Caki2 (cell line): ENCODE measurements around the gene GBA2. TPM values are rescaled to one million over a fixed set of nuclear protein-coding genes. Genes with fewer than 3 reads are reported as not detected.

Source experiments
- DNase-seq: peaks from one replicate; pipeline ENCODE4 v3.0.0-alpha.2; 2015; ENCODE audit warnings: low read depth
- in situ Hi-C: cut with HindIII; loops from 2 replicates; pipeline ENCODE4 v1.10.0; 2016; ENCODE audit warnings: low sequenced_read_pairs, low pct_unique_long_range_greater_than_20kb, mixed read lengths
- total RNA-seq: library from RNA; depleted of rRNA; stranded (reverse); fragments of >200 nt; shearing (Covaris generic); gene quantifications from 2 replicates; pipeline ENCODE4 v1.2.3, GENCODE V29; 2014; ENCODE audit warnings: low replicate concordance

Gene GBA2
- total RNA-seq, 1 experiment from 2014 or later: 24.7 TPM

DNA sequence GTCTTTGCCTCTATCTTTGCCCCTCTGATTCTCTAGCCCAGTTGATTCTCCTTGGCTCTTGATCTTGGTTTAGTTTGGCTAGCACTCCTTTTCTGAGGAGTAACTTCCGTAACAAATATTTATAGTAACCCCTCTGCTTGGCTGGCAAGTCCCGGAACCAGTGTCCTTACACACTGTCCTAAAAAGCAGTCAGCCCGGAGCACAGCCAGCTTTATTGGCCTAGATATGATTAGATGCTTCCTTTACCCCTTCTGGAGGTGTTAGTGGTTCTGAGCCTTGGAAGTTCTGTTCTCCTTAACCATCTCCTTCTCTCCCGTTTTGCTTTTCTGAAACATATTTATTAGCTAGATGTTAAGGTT is 22.0 kb upstream of the GBA2 start:
- in situ Hi-C loops: no loop called here
- no peak for DNase-seq

DNA sequence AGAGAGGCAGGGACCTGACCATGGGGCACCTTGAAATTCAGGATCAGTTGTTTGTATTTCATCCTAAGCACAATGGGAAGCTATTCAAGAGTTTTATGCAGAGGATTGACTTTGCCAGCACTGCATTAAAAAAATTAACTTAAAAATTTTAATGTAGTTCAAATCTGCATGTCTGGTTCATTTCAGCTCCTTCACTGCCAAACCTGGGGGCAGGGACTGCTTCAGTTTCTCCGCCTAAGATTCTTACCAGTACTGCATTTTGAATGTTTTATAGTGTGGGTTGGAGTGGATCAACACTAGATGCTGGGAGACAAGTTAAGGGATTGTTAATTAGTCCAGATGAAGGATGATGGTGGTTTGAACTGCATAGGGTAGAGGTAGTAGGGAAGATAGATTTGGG is 20.7 kb upstream of the GBA2 start:
- no peak for DNase-seq
- in situ Hi-C loops: no loop called here

DNA sequence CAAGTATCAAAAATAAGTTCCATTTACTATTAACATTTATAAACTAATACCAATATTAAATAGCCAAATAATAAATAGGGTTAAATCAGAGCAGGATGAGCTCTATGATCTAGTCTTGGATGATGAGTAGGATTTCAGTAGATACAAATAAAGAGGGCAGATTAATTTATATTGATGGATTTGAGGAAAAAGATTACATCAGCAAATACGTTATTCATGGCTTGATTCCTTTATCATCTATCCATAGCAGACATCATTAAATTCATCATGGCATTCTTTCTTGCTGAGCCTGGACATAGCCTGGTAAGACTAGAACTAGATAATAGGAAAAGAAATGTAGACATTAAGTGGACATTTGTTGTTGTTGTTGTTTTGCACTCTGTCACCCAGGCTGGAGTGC is 18.4 kb upstream of the GBA2 start:
- in situ Hi-C loops: no loop called here
- DNase-seq: no peak

DNA sequence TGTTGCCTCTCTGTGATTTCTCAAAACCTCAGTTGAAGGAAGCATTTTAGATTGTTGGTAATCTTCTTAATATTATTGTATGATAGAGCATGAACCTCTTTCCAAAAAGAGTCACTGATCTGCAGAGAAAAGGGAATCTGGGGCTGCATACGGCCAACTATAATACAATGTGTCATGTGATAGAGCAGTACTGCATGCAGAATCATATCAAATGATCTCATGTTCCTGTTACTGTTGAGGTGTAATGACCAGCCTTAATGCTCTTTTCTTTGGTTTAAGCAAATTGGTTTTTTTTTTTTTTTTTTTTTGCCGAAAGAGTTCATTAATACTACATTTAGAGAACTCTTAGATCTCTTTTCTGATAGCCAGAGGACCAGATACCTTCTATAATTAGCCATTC is 18.0 kb upstream of the GBA2 start:
- DNase-seq: no peak
- in situ Hi-C loops: no loop called here

DNA sequence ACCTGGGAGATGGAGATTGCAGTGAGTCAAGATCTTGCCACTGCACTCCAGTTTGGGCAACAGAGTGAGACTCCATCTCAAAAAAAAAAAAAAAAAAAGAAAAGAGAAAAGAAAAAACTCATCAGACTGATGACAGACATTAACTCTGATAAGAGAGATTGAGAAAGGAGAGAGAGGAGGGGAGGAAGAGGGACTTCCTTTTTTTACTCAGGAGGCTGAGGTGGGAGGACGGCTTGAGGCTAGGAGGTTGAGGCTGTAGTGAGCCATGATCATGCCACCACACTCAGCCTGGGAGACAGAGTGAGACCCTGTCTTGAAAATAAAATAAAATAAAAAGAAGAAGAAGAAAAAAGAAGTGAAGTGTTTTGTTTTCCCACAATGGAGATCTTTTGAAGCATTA is 14.8 kb upstream of the GBA2 start:
- no peak for DNase-seq
- in situ Hi-C loops: no loop called here

DNA sequence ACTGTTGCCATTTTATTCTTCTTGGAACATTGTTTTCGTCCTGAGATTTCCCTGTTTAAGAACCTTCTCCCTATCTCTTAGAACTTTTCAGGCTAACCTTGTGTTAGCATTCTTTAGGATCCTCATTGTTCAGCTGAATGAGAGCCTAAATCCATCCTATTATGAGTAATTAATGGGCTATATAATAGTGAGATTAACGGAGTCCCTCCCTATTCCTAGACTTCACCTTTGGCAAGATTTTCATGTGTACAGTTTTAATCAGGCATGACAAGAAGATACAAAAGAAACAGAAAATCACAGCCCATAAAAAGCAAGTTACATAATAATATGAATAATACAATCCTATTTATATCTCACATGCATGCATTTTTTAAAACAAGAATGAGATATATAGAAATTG is 14.2 kb upstream of the GBA2 start:
- in situ Hi-C loops: no loop called here
- DNase-seq: no peak

DNA sequence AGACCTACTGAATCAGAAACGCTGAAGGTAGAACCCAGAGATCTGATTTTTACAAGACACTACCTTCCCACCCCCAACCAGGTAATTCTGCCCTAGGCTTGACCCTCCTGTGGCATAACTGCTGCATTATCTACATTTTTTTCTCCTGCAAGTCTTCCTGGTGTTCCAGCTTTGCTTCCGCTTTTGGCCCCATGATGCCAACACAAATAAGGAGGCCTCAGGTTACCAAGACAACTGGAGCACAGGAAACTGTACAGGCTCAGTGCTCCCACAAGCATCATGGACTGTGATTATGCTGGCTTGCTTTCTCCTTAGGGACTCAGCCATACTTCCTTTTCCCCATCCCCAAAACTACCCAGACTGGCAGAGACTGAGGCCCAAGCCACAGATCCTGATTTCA is 11.6 kb upstream of the GBA2 start:
- peak; percentile 71 for DNase-seq
- in situ Hi-C loops: no loop called here

DNA sequence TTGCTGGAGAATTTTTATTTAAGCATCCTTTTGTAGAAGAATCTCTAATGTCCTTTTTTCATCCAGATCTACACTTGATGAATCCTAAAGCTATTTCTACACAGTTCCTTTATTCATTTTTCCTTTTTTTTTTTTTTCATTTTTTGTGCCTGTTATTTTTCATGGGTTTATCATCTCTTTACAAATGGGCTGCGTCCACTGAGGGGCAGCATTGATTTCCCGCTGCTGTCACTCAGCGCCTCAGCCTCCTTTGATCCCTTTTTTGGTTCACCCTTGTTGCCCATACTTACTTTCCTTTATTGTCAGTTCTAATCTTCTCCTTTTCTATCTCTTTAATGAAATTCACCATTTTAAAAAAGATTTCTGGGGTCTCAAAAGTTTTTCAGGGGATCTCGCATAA is 10.8 kb upstream of the GBA2 start:
- no peak for DNase-seq
- in situ Hi-C loops: no loop called here

DNA sequence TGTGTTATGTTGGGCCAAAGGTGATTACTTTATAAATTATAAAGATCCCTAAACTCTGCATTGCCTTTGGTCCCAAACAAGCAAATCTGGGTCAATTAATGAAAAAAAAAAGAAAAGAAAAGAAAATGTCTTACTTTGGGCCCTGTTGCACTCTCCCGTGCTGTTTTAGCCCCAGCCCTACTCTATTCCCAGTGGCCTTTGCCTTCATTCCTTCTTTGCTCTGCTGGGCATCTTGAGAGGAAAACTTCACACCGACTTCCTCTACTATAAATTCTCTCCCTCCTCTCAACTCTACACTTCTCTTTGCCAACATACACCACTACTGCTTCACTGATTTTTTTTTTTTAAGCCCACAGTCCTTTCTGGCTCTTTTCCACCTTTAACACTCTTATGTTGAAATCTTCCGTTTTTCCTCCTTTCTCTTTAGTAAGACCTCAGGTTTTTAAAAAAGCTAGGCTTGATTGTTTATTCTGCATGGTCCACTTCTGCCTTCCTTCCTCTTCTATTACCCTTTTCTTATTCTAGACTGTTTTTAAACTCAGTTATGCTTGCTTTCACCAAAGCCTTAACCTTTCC is 9.5 kb upstream of the GBA2 start:
- in situ Hi-C loops: no loop called here
- no peak for DNase-seq

DNA sequence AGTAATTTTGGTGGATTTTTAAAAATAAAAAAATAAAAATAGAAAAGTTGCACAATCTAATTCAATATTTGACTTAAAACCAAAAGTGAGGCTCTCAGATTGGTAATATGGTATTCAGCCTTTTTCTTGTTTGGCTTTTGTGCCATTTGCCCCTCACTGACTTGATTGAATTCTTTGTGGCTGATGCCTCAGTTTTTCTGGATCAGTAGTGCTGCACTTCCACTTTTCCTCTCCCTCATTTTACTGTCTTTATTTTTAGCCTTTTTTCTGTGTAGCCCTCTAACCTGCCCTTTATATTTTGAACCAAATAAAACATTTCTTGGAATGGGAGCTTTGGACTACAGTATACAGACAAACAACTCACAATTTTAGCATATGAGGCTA is 8.9 kb upstream of the GBA2 start:
- in situ Hi-C loops: no loop called here
- DNase-seq: no peak

DNA sequence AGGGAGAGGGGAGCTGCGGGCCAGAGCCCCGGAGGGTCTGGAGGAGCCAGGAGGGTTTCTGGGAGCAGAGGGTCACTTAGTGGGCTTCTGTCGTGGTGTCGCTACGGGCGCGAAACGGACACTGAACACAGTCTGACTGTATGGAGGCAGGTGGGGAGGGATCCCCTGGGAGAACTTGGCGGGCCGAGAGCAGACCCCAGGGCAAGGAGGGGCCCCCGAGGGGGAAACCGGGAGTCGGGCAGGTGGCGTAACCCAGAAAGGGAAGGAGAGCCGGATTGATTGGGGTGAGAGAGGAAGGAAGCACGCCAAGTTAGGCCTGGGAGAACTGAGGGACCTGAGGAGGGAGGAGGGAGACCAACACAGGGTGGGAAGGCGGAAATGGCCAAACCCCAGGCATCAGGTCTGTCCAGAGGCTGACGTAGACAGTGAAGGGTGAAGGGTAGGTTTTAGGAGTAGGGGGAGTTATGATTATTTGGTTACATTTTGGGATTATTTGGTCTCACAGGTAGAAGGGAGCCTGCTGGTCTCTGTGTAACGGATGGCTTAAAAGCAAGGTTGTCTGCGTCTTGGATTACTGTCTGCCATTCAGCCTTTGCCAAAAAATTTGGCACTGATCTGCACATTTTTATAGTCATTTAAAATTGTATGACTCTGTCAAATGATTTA is 8.3 kb upstream of the GBA2 start:
- in situ Hi-C loops: no loop called here
- DNase-seq: peak; percentile 65

DNA sequence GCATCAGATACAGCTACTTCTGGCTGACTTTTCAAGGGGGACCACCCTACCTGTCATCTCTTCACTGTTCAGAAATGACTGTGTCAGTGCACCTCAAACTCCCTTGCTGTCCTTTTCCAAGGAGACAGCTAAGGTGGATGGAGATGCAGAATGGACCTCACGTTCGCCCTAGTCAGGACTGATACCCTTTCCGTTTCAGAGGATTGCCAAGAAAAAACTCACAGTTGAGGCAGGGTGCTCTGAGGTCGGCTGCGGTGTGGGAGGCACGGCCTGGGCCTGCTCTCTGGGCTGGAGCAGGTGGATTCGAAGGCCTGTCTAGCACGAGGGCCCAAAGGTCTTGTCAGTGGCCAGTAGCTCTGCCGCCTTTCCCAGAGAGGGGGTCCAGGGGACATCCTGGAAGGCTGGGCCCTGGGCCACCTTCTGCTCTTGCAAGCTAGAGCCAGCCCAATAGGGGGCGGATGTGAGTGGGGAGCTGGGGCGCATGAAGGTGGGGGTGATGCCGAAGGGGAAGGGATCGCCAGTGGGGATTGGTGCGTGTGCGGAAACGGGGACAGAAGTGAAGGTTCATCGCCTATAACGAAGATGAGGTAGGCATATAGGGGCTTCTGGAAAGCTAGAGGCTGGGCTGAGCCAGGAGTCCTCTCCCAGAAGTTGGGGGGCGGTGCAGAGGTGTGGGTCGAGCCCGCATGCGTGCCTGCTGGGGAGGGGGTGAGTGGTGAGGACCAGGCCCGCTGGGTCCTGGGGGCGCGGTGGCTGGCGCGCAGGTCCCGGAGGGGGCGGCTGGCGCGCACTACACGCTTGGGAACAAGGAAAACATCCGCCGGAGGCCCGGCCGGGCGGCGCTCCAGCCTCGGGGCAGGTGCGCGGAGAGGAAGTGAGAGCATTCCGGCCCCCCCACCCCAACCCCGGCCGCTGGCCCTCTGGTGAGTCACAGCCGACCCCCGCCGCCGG is 7.5 kb upstream of the GBA2 start:
- DNase-seq: peak; percentile 50
- in situ Hi-C loops: no loop called here

DNA sequence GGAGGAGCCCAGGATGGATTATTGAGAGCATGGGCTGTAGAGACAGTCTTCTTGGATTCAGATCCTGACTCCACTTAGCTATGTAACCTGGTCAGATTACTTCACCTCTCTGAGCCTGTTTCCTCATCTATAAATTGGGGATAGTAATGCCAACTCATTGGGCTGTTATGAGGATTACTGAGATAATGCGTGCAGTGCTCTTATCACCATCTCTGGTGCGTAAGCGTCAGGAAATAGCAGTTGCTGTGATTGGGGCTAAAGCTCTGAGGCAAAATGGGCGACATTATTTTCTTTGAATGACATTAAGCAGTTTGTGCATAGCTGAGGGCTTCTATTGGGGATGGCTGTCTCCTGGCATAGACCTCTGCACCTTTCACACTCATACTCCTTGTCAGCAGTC is 6.0 kb upstream of the GBA2 start:
- no peak for DNase-seq
- in situ Hi-C loops: no loop called here

DNA sequence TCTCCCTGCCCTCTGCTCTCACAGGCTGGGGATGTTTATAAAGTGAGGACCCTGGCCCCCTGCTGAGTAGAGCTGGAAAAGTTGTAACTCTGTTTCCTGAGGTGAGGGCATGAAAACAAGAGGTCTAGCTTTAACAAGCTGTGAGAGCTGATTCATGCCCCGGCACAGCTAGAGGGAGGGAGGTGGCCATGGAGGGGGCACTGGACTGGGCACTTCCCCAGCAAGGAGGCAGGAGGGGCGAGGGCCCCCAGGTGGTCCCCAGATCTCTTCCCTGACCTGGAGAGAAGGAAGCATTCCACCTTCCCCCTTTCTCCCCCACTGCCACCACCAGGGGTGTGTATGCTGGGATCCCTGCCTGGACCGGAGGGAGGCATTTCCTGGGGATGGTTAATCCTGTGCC is 5.2 kb upstream of the GBA2 start, which contains the start of gene MSMP:
TSS of gene MSMP (minus strand) at position 13 of the 400 bp plus-strand sequence. CDS start 147 bp downstream, outside the sequence.
- in situ Hi-C loops: no loop called here
- DNase-seq: no peak

DNA sequence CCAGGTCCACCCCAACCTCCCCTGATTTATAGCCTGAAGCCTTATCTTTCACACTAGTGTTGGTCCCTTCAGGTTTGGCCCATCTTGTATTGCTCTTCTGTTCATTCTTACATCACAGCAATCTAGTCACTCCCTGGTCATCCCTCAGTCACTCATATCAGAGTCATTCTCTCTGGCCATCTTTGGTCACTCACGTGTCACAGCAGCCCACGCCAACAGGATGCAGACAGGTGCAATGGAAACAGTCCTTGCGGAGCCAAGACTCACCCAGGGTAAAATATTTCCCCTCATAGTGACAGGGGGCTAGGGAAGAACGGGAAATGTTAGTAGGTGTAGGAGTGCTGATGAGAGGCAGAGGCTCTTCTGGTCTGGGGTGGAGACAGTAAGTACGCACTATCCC is 4.4 kb upstream of the GBA2 start:
- DNase-seq: no peak
- in situ Hi-C loops: no loop called here

DNA sequence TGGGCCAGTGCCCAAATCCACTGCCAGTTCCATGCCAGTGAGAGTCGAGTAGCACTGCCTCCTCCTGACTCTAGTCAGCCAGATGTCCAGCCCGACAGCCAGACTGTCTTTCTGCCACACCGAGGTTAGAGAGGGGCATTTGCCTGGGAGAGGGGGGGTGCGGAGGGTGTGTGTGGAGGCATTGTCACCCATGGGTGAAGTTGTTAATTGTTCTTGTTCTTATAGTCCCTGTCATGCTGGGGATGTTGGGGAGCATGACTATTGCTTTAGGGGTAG is 1.2 kb upstream of the GBA2 start:
- in situ Hi-C loops: no loop called here
- no peak for DNase-seq

DNA sequence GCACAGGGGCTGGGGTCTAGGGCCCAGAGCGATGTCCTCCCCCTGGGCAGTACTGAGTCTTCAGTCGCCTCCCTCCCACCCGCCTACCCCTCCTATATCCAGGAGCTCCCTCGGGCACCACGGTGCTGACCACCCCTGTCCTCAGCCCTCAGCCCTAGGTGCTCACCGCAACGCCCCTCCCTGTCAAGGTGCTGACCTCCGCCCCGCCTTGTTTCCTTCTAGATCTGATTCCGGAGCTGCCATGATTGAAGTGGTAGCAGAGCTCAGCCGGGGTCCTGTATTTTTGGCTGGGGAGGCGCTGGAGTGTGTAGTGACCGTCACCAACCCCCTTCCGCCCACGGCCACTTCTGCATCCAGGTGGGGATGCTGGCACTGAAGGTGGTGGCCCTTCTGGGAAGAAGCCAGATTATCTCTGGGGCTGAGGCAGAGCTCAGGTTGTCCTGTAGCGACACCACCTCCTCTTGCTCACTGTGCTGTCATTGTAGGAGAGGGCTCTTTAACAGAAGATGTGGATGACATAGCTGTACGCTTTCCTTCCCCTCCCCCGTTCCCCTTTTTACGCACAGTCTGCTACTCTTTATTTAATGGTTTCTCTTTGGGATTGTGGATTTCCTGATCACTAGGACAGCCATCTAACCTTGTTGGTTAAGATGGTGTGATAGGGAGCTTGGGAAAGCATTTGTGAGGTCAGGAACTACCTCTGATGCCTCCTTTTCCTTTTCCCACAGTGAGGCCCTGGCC is 657 bp upstream of the GBA2 start:
- in situ Hi-C loops: no loop called here

DNA sequence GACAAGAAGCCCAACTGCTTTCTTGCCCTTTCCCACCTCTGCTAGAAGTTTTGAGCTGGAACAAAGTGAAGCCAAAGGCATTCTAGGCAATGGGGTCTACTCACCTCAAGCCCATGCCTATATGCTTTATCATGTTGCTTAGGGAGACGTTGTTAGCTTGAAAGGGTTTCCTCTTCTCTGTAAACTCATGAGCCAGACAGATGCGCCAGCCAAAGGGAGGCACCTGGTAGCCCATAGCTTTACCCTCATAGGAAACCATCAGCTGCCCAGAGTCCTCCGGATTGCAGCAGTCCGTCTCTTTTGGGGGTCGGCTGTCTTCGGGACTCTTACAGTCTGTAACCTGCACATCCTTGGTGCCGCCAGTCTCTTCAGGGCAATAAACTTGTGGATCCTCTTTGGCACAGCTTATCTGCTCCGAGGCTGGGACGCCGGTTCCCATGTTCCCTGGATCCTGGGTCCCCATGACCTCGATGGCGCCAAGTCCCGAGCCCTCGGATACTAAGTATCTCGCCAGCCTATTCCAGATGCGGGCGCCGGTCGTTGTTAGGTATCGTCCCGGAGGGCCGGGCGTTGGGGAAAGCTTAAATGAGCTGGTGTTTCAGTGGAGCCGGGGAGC is 678 bp downstream of the GBA2 start:
- DNase-seq: no peak
- in situ Hi-C loops: no loop called here

More for the DNA sequence above, 657 bp upstream of the GBA2 start:
- no peak for DNase-seq

DNA sequence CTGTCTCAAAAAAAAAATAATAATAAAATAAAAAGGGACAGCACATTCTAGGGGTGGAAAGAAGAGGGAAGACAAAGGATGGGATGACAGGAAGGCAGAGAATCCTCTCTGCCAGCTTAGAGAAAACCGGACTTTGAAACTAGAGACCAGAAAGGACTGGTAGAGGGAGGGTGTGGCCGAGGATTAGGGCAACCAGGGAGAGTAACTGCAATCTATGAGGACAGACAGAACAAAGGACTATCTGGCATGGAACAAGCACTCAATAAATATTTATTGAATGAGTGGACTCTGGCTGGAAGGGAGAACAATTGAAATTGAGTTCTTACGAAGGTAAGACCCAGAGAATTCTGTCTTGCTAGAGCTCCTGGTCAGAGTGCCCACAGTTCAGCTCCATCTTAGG is 2.4 kb downstream of the GBA2 start:
- DNase-seq: no peak
- in situ Hi-C loops: no loop called here
